Activated CD8-positive, alpha-beta memory T cell treated with anti-CD3 and anti-CD28 coated beads, Interleukin-2, amount 50 U/mL, for 1 hour (primary cell): ENCODE data around the gene SRSF4.

ENCODE experiments used
- DNase-seq: peaks from one replicate; pipeline ENCODE4 v3.0.0-alpha.2; 2020; ENCODE audit errors: extremely low read depth

SRSF4 gene

DNA sequence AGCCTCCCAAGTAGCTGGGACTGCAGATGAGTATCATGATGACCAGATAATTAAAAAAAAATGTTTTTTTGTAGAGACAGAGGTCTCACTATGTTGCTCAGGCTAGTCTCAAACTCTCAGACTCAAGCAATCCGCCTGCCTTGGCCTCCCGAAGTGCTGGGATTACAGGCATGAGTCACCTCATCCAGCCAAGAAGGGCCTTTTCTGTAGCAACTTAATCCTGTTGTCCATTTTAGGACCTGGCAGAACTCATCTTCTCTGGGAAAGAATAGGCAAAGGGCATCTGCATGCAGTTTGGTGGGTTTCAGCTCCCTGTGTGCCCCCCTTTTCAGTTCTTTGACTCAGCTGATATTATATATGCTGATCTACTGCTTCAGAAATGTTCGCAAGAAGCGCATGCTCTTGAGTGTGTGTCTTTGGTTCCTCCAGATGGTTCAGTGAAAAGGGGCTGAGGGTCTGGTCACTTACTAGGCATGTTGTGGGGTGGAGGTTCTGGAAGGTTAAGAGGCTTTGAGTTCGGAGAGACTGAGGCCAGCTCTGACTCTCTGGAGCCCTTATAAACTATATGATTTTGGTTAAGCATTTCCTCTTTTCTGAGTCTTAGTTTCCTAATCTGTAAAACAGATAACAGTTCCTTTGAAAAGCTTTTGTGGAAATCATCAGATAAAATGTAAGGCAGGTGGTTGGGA, 19.4 kb upstream of the SRSF4 start:
- no peak for DNase-seq

DNA sequence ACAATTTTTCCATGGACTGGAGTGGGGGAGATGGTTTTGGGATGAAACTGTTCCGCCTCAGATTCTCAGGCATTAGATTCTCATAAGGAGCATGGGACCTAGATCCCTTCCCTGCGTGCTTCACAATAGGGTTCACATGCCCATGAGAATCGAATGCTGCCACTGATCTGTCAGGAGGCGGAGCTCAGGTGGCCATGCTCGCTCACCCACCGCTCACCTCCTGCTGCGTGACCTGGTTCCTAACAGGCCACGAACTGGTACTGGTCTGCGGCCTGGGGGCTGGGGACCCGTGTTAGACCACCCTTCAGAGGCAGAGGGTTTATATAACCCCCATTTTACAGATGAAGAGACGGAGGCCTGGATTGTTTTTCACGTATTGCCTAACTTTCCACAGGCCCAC, 16.3 kb upstream of the SRSF4 start:
- DNase-seq: no peak

DNA sequence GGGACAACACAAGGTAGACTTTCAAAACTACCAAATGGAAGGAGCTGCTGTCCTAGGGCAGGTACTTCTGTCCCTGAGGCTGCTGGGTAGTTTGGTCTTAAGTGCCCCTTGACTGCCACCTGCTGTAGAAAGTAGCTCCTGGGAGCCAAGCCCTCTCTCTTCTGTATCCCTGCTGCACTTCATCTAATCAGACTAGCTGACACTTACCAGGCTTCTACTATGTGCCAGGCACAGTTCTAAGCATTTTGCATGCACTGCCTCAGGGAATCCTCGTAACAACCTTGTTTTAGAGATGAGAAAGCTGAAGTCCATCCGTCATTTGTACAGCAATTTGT, 15.9 kb upstream of the SRSF4 start:
- no peak for DNase-seq

DNA sequence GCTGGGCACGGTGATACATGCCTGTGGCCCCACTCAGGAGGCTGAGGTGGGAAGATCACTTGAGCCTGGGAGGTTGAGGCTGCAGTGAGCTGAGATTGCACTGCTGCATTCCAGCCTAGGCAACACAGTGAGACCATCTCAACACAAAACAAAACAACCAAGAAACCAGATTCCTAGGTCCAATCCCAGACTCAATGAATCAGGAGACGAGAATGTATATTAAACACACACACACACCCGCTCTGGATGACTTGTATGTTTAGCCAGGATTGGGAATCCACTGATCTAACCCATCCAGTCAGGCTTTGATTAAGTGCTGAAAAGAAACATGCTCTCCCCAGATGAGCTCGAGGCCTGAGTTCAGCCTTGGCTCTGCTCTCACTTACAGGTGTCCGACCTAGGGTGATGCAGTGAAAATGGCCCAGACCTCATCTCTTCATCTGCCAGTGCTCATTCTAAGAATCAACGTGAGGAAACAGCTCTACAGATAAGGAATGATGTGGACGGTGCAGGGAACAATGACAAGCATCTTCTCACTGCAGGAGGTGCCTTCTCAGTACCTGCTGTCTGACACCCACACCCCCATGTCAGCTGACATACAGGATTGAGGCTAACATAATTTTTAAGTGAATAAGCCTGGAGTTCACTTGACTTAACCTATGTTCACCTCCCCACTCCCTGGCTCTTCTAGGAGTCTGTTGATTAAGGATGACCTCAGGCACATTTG, 15.3 kb upstream of the SRSF4 start:
- no peak for DNase-seq

DNA sequence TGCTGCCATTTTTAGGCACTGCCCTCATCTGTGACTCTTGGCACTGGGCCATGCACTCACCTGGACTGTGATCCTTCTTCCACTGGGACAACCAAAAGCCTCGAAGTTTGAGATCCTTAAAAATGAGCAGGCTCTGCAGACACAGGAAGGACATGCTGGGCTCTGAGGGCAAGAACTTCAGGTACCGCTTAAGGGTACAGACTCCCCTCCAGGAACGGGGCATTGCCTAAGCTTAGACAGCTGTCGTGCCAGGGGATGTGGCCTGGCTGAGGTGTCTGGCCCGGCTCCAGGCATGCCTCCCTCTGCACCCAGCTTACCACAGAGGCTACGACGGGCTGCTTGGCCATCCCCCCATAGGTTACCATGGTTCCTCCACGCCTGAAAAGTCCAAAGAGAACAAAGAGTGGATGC, 14.2 kb upstream of the SRSF4 start:
- no peak for DNase-seq

DNA sequence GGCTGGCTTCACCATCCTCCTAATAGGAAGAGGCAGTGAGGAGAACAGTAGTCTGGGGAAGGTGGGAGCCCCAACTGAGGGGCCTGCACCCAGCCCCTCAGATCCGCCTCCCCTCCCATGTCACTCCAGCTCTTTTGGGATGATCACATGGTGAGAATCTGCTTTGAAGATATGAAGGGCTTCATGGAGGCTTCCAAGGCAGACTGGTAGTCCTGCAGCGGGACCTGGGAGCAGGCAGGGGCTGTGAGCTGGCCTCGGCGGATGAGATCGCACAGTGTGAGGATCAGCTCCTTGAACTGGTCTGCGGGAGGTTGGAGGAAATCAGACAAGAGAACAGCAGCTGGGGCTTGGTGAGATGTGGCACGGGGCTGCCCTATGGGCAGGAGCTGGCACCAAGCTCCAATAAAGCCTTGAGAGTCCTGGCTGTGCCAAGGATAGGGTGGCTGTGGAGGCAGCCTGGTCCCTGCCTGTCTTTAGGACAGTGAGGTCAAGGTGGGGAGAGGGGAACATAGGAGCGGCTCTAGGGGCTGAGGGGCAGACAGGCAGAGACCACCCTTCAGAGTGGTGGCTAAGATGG, 12.3 kb upstream of the SRSF4 start:
- DNase-seq: no peak

DNA sequence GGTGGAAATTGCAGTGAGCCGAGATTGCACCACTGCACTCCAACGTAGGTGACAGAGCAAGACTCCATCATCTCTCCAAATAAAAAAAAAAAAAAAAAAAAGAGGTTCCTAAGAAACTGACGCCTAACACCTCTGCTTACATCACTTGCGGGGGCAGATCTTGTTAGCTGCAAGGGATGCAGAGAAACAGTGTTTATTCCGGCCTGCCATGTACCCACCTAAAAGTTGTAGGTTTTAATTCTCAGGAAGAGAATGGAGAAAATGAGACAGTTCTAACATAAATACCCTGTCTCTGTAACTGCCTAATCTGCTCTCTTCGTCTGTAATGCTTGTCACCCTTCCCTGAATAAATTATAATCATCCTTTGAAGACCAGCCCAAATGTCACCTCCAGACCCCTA, 9.0 kb upstream of the SRSF4 start:
- DNase-seq: no peak

DNA sequence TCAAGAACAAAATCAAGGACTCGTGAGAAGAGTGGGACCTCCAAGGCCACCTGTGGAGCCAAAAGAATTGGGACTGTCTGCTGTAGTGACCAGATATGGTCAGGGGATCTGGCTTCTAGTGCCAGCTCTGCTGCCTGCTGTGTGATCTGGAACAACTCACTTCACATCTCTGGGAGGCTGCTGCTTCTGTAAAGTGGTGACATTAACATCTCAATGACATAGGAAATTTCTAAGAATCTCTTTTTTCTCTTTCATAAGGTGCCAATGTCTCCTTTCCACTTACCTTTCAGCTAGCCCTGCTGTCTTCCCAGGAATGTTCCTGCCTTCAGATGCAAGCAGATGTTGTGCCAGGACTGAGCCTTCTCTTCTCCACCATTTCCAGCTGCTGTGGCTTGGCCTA, 5.0 kb upstream of the SRSF4 start:
- no peak for DNase-seq

DNA sequence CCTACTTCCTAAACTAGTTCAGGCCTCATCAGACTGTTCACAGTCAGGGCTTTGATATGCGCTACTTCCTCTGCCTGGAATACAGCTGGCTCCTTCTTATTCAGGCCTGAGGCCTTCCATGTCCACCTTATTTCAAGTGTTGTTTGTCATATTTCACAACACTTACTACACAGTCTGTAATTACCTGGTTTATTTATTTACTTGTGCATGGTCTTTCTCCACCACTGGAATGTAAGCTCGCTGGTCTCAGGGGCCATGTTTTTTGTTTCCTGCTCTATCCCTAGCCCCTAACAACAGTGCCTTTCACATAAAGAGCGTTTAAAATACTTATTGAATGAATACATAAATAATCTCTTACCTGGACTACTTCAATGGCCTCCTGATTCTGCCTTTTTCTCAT, 4.6 kb upstream of the SRSF4 start:
- DNase-seq: no peak

DNA sequence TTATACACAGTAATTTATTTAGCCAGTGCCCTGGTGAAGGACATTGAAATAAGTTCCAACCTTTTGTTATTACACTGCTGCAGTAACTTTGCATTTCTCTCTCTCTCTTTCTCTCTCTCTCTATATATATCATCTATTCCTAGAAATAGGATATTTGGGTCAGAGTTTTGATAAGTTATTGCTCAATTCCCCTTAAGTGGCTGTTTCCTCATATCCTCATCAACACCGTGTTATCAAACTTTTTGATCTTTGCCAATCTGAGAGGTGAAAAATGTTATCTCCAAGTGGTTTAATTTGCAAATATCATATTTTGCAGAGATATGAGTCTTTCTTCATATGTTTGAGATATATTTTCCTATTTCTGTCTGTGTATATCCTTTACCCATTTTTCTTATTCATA, 1.6 kb upstream of the SRSF4 start:
- no peak for DNase-seq

DNA sequence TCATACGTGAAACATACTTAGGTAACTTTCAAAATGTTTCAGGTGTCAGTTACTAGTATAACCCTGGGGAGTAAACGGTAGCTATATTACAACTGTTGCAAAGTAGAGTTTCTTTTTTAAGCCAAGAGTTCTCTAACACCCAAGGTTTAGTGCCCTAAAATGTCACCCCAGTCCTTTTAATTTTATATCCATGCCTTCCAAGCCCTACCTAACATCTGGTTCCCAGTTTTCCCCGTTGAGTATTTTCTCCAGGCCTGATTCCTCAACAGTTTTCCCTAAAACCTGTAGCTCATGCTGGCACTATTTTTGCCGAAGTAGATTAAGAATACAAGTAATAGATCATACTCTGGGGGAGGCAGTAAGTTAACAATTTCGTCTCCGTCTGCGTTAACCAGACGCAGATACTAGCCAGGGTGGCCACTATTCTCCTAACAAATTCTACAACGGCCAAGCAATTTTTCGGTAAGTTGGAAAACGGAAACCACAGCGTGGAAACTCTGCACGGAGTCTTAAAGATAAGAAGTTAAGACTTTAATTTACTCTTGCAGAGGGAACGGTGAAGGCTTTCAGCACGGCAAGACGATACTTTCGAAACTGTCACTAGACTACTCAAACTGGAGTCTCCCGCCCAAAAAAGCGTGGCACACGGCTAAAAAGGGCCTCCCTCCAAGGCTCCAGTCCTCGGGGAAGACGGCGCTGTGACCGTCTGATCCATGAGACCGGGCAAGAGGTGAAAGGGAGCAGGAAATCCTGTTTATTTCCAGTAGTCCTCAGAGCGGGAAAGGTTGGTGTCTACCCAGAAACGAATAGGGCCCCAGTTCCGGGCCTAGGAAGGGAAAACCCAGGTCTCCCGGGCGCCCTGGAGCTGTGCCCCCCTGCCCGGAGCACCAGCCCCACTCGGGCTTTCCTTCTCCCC, 945 bp downstream of the SRSF4 start:
- no peak for DNase-seq

DNA sequence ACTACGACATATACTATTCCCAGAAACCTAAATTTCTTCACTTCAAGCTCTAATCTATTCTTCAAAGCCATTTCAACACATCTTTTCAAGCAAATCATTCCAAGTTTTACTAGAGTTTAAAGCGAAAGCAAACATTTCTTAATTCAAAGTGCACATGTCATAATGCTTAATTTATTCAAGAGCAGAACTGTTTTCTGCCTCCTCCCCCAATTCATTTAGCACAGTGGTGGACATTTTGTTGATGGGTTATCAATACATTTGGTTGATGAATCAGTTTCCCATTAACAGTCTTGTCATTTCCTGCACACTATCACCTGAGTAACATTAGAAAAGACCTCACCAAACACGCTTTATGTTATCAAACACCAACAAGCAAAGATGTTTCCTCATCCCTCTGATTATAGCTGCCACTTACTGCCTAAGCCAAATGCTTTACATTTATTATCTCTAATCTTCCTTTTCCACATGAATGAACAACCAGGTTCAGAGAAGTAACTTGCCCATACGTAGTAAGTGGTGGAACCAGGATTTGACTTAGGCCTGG, 2.0 kb downstream of the SRSF4 start:
- no peak for DNase-seq

DNA sequence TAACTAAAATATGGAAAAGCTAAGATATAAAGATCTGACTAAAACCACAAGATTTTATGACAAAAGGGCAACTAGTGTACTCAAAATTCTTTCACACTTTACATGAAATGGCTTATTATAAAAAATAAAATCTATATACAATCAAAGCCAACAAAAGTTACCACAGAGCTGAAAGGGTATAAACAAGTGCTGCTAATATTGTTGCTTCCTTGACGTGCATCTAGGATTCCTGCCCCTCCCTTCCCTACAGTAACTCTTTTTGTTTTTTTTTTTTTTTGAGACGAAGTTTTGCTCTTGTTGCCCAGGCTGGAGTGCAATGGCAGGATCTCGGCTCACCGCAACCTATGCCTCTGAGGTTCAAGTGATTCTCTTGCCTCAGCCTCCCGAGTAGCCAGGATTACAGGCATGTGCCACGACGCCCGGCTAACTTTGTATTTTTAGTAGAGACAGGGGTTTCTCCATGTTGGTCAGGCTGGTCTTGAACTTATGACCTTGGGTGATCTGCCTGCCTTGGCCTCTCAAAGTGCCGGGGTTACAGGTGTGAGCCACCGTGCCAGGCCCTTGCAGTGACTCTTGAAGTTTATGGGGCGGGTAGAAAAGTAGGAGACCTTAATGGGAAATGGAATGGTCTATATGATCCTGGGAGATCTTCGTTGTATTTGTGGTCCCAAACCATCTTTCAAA, 4.5 kb downstream of the SRSF4 start:
- no peak for DNase-seq

DNA sequence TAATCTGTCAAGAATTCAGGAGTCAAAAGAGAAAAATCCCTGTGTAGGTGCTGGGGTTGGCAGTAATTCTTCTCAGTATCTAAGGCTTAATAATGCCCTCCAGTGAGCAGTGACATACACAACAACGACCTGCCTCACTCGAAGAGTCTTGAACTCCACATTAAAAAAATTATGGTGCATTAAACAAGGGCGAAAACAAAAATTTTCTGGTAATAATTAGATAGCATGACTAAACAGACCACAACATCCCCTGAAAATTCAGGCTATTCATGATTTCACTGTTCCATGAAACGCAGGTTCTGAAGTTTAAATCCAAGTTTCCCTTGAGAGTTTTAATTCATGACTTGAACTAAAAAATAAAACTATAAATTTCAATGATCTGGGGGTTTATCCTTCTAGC, 5.1 kb downstream of the SRSF4 start:
- no peak for DNase-seq

DNA sequence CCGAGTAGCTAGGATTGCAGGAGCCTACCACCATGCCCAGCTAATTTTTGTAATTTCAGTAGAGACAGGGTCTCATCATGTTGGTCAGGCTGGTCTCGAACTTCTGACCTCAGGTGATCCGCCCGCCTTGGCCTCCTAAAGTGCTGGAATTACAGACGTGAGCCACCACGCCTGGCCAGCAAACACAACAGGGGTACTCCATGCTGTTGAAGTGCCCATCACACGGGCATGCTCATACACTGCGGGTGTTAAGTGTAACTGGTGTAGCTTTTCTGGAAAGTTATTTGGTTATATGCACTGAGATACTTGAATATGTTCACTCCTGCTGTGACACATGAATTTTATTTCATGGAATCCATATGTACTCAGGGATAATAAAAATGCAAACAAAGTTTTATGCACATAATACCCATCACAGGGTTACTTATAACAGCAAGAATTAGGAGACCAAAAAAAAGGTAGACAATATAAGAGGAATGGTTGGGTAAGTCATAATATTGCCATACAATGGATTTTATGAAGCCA, 9.2 kb downstream of the SRSF4 start:
- no peak for DNase-seq

DNA sequence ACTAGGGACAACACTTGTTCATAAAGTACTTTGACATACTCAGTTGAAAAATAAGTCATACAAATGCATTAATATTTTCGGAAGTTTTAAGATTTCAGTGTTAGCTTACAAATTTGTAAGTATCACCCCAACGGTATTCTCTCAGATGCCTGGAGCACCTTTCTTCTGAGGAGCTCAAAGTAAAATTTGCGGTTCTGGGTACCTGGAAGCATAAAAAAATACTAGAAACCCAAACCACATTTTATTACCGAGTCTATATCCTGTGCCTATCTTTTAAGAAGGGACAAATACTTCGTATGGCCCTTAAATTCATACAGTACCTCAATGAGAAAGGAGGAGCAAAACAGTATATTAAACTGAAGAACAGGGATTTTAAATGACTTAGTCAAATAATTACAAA, 10.2 kb downstream of the SRSF4 start:
- no peak for DNase-seq

DNA sequence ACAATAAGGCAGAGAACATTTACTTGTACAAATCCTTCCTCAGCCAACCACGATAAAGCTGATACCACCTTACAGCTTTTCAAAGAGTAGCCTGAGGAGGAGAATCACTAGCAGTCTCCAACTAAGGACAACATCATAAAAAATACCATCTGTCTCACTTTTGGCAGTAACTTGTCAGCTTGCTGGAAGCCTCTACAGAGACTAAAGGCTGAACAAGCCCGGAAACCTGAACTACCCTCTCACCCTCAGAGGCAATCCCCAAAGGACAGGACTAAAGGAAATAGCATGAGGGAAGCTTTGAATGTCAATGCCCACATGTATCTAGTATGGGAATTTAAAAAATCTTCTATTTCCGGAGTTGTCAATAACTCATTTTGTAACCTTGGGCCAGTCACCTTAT, 10.6 kb downstream of the SRSF4 start:
- no peak for DNase-seq

DNA sequence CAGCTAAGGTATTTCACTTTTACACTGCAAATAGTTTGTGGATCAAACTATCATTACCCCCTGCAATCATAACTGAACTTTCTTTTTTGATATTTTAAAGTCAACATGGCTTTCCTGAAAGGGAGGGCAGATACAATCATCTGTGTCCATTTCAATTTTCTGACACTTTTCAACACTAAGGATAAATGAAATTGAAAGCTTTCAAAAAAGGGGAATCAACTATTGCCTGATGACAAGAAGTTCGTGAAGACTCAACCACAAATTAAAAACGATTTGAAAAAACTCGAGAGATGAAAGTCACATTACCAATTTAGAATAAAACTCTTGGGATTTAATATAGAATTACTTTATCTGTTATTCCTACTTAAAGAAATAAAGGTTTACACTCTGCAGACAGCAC, 11.7 kb downstream of the SRSF4 start:
- no peak for DNase-seq

DNA sequence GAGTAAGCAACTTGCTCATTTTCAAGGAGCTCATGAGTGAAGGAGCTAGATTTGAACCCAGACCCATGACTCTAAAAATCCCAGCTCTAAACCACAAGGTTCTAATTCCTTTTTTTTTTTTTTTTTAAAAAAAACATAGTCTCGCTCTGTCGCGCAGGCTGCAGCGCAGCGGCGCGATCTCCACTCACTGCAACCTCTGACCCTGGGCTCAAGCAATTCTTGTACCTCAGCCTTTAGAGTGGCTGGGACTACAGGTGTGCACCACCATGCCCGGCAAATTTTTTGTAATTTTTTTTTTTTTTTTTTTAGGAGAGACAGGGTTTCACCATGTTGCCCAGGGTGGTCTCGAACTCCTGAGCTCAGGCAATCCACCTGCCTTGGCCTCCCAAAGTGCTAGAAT, 13.8 kb downstream of the SRSF4 start:
- no peak for DNase-seq

DNA sequence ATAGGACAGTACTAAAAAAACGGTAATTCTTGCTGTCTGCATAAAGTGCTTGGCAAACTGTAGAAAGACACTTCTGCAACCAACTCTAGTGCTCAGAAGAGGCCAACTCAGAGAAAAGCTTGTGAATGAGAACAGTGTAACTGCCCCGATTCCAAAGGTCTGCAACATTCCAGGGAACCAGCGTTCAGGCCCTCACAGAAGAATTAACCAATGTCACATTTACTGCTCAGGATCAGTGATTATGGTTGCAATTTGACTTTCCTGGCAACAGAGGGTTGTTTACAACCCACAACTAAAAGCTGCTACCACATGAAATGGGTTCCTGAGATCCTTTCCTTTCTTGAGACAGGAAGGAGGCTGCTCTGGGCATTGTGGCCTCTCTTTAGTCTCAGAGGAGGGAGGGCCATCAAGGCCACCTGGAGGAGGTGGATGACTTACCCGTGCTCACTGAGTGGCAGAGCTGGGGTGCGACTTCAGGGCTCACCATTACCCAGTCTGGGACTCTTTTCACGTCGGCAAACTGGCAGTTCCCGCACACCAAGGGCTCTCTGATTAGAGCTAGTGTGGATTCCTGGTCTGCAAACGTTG, 15.3 kb downstream of the SRSF4 start:
- no peak for DNase-seq

DNA sequence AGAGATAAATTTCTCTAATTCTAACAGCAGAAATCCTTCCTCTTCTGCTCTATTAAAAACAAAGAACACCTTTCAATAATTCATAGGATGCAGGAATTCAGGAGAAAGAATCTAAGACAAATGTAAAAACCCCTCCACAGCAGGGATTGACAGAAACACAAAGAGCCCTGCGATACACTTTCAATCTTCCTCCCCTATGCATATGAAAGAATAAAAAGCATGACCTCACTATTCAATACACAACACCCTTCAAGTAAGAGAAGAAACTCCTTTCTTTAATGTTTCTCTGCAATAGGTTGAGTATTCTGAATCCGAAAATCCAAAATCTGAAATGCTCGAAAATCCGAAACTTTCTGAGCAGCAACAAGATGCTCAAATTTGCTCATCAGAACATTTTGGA, 17.1 kb downstream of the SRSF4 start:
- no peak for DNase-seq
